ENCODE measurements around the gene VGLL4. TPM values are rescaled to one million over a fixed set of nuclear protein-coding genes. Genes with fewer than 3 reads are reported as not detected.

The VGLL4 gene
- total and polyA plus RNA-seq, 2 of the 4 experiments (the other 2 are of a cell fraction) = 26.2 to 35.4 TPM

- H3K9ac ChIP-seq (ENCODE audit: low read depth, low read length) = no peak overlapping the region
- no peak overlapping the region for H2AK9ac ChIP-seq (replicated peaks; ENCODE audit: low read depth, low read length, poor library complexity)
- H4K20me1 ChIP-seq (ENCODE audit: insufficient read depth, low read length) = peaks cover 50% of the 10 kb centered on the region
- ChIA-PET CTCF (no interaction called here), POLR2A (ENCODE audit: unreplicated experiment) (no interaction called here)
- in situ Hi-C loops (cut with MboI; ENCODE audit: low sequenced_read_pairs) = no loop called here
- H3K4me2 ChIP-seq (ENCODE audit: low read depth, low read length) = no peak overlapping the region
- no CpG with 5 or more reads among the region's 4 CpGs for WGBS, 2 experiments (ENCODE audit: extremely low coverage in 2 of 2, insufficient read length in 1 of 2)
- no peaks in the 10 kb centered on the region for H3K9me3 ChIP-seq (ENCODE audit: control insufficient read depth, insufficient read depth, low read length)
- H2AFZ ChIP-seq (replicated peaks; ENCODE audit: low read length, poor library complexity) = no peak overlapping the region
- H2AK5ac ChIP-seq (ENCODE audit: low read depth, low read length) = no peak overlapping the region
- no peak overlapping the region for H2BK15ac ChIP-seq (ENCODE audit: low read depth, low read length)
- H4K8ac ChIP-seq (ENCODE audit: low read depth in 2 of 2, low read length in 2 of 2) = no peak overlapping the region
- no peak for TF ChIP-seq RCOR1 (IDR thresholded peaks at IDR 0.05; ENCODE audit: insufficient replicate concordance, low read length)
- TF ChIP-seq RAD21 (IDR thresholded peaks at IDR 0.05; ENCODE audit: low read length) = no peak
- TF ChIP-seq CHD1 (IDR thresholded peaks at IDR 0.05; ENCODE audit: low read depth, low read length) = no peak
- no peak for TF ChIP-seq MAZ (IDR thresholded peaks at IDR 0.05; ENCODE audit: borderline replicate concordance, low read depth, low read length)
- no peak for TF ChIP-seq CTCF (conservative IDR thresholded peaks at IDR 0.05; ENCODE audit: low read depth, low read length)
- TF ChIP-seq RFX5 (IDR thresholded peaks at IDR 0.05; ENCODE audit: low read depth, low read length) = no peak
- no peak for TF ChIP-seq ELK1 (IDR thresholded peaks at IDR 0.05; ENCODE audit: borderline replicate concordance, low read depth, low read length)
- peak; percentile 44; the same call in 1 of the 2 replicates for TF ChIP-seq MAFK (IDR thresholded peaks at IDR 0.05; ENCODE audit: low read depth, low read length)
- no peak overlapping the region for H3K56ac ChIP-seq (ENCODE audit: extremely low read depth, insufficient read depth, low read length)
- H3K27ac ChIP-seq (ENCODE audit: insufficient read depth, low read length) = no peak overlapping the region
- H3K79me1 ChIP-seq (ENCODE audit: low read depth in 1 of 2, low read length in 2 of 2) = peaks cover 19 to 88% of the 10 kb centered on the region in 2 experiments
- no peak overlapping the region for H3K23ac ChIP-seq (ENCODE audit: low read depth, low read length)
- H3K18ac ChIP-seq (ENCODE audit: low read depth, low read length) = no peak overlapping the region
- no peak overlapping the region for H4K91ac ChIP-seq (ENCODE audit: insufficient read depth, low read depth, low read length)
- no peak for DNase-seq
- no peak overlapping the region for H2BK120ac ChIP-seq (ENCODE audit: low read depth, low read length)
- no peak for ATAC-seq (ENCODE audit: low read depth)
- peaks cover 37% of the 10 kb centered on the region for H3K4me1 ChIP-seq (ENCODE audit: control insufficient read depth, insufficient read depth, low read length)
- H2BK5ac ChIP-seq (ENCODE audit: low read depth, low read length, poor library complexity, severe bottlenecking) = no peak overlapping the region
- H3K4ac ChIP-seq (ENCODE audit: low read depth, low read length) = no peak overlapping the region
- H2BK20ac ChIP-seq (ENCODE audit: low read depth, low read length) = no peak overlapping the region
- dilution Hi-C loops (cut with HindIII; ENCODE audit: low sequenced_read_pairs, unreplicated experiment) = no loop called here
- H3K4me3 ChIP-seq (ENCODE audit: insufficient read depth, low read depth, low read length) = no peak overlapping the region
- no peaks in the 10 kb centered on the region for H3K27me3 ChIP-seq (ENCODE audit: control insufficient read depth, insufficient read depth, low read length)
- intact Hi-C loops (cut with micrococcal nuclease) = no loop called here
- no peak overlapping the region for H4K5ac ChIP-seq (ENCODE audit: low read depth, low read length)
- no peak overlapping the region for H3K14ac ChIP-seq (replicated peaks; ENCODE audit: low read depth, low read length)
- peaks cover 36% of the 10 kb centered on the region for H3K9me1 ChIP-seq (ENCODE audit: insufficient read depth, low read length)
- no TSS peak for BruUV-seq (replicated peaks)
- peaks cover 12% of the 10 kb centered on the region for H3K36me3 ChIP-seq (ENCODE audit: control insufficient read depth, insufficient read depth, low read length)
Observed at GRCh38 chr3:11584570-11584969, 59.1 kb downstream of the VGLL4 start.

All from IMR-90 (cell line).